ENCODE measurements around the gene CLN5. TPM values are rescaled to one million over a fixed set of nuclear protein-coding genes. Genes with fewer than 3 reads are reported as not detected.

The CLN5 gene
- polyA plus RNA-seq, 1 donor (not counting 4 experiments of a cell fraction or from before 2014, with no cell fraction given) = 32.4 TPM

DNA sequence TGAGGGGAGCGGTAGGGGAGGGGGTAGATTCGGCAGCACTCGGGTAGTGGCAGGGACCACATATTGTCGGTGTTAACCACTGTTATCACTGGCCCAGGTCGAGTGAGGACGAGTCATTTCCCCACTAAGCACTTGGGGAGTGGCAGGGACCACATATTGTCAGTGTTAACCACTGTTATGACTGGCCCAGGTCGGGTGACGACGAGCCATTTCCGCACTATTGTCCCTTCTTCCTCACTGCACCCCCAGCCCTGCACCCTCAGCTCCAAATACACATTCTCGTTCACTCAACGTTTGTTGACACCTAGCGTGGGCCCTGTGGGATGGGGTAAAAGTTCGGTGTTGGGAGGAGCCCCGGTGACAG, 467 bp upstream of the CLN5 start:
- Histone ChIP-seq H4K20me1 (ENCODE audit: control insufficient read depth, extremely low read depth, insufficient read depth, low read length) (no peaks in the 10 kb centered on the region), H3K4me3 (ENCODE audit: control insufficient read depth in 2 of 3, extremely low read depth in 1 of 3, insufficient read depth in 2 of 3, low read depth in 1 of 3, low read length in 3 of 3) (peak overlapping the region; percentile 79 to 96 (median 95)), H3K4me1 (ENCODE audit: control insufficient read depth, extremely low read depth, insufficient read depth, low read length) (peaks cover 26% of the 10 kb centered on the region), H3K4me2 (ENCODE audit: control insufficient read depth, extremely low read depth, insufficient read depth, low read depth, low read length) (peak overlapping the region; percentile 99), H2AFZ (ENCODE audit: control insufficient read depth, low read length) (peak overlapping the region; percentile 93), H3K9me3 (ENCODE audit: control insufficient read depth, low read depth, low read length) (no peaks in the 10 kb centered on the region), H3K27me3 (ENCODE audit: control insufficient read depth, extremely low read depth, insufficient read depth, low read length) (no peaks in the 10 kb centered on the region), H3K36me3 (ENCODE audit: control insufficient read depth in 2 of 2, extremely low read depth in 1 of 2, insufficient read depth in 2 of 2, low read length in 2 of 2) (no peaks in the 10 kb centered on the region), H3K9ac (ENCODE audit: control insufficient read depth, extremely low read depth, insufficient read depth, low read length) (peak overlapping the region; percentile 97), H3K27ac (ENCODE audit: control insufficient read depth, insufficient read depth, low read length) (peak overlapping the region; percentile 88), H3K9me1 (ENCODE audit: control insufficient read depth, extremely low read depth, insufficient read depth, low read length) (no peaks in the 10 kb centered on the region), H3K79me2 (ENCODE audit: control insufficient read depth, insufficient read depth, low read length) (peaks cover 25% of the 10 kb centered on the region)
- DNase-seq (ENCODE audit: low read depth, low spot score) (no peak), FAIRE-seq (no peak)
- no peak for TF ChIP-seq EZH2 (IDR thresholded peaks at IDR 0.05; ENCODE audit: low read length)
- TF ChIP-seq, protein P1, sequence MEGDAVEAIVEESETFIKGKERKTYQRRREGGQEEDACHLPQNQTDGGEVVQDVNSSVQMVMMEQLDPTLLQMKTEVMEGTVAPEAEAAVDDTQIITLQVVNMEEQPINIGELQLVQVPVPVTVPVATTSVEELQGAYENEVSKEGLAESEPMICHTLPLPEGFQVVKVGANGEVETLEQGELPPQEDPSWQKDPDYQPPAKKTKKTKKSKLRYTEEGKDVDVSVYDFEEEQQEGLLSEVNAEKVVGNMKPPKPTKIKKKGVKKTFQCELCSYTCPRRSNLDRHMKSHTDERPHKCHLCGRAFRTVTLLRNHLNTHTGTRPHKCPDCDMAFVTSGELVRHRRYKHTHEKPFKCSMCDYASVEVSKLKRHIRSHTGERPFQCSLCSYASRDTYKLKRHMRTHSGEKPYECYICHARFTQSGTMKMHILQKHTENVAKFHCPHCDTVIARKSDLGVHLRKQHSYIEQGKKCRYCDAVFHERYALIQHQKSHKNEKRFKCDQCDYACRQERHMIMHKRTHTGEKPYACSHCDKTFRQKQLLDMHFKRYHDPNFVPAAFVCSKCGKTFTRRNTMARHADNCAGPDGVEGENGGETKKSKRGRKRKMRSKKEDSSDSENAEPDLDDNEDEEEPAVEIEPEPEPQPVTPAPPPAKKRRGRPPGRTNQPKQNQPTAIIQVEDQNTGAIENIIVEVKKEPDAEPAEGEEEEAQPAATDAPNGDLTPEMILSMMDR (optimal IDR thresholded peaks at IDR 0.05 in 1 of 3, IDR thresholded peaks at IDR 0.05 in 1 of 3, conservative IDR thresholded peaks at IDR 0.05 in 1 of 3; ENCODE audit: extremely low read depth in 1 of 3, insufficient read depth in 2 of 3, low read length in 3 of 3) = no peak
- dilution Hi-C loops (cut with MboI; ENCODE audit: extremely low pct_ligation_motif_present, low sequenced_read_pairs) = no loop called here

- no peaks in the 10 kb centered on the region for H3K9me1 ChIP-seq (ENCODE audit: control insufficient read depth, extremely low read depth, insufficient read depth, low read length)
- DNase-seq (ENCODE audit: low read depth, low spot score) (no peak), FAIRE-seq (no peak)
- peak overlapping the region; percentile 97 for H3K9ac ChIP-seq (ENCODE audit: control insufficient read depth, extremely low read depth, insufficient read depth, low read length)
- no peaks in the 10 kb centered on the region for H3K9me3 ChIP-seq (ENCODE audit: control insufficient read depth, low read depth, low read length)
- peak overlapping the region; percentile 88 for H2AFZ ChIP-seq (ENCODE audit: control insufficient read depth, low read length)
- TF ChIP-seq, protein P1 (optimal IDR thresholded peaks at IDR 0.05 in 1 of 3, IDR thresholded peaks at IDR 0.05 in 1 of 3, conservative IDR thresholded peaks at IDR 0.05 in 1 of 3; ENCODE audit: extremely low read depth in 1 of 3, insufficient read depth in 2 of 3, low read length in 3 of 3) = no peak
- TF ChIP-seq EZH2 (IDR thresholded peaks at IDR 0.05; ENCODE audit: low read length) = no peak
- H3K36me3 ChIP-seq (ENCODE audit: control insufficient read depth in 2 of 2, extremely low read depth in 1 of 2, insufficient read depth in 2 of 2, low read length in 2 of 2) = no peaks in the 10 kb centered on the region
- H4K20me1 ChIP-seq (ENCODE audit: control insufficient read depth, extremely low read depth, insufficient read depth, low read length) = no peaks in the 10 kb centered on the region
- peak overlapping the region; percentile 88 for H3K27ac ChIP-seq (ENCODE audit: control insufficient read depth, insufficient read depth, low read length)
- peak overlapping the region; percentile 79 to 96 (median 95) for H3K4me3 ChIP-seq (ENCODE audit: control insufficient read depth in 2 of 3, extremely low read depth in 1 of 3, insufficient read depth in 2 of 3, low read depth in 1 of 3, low read length in 3 of 3)
- peaks cover 25% of the 10 kb centered on the region for H3K79me2 ChIP-seq (ENCODE audit: control insufficient read depth, insufficient read depth, low read length)
- peaks cover 26% of the 10 kb centered on the region for H3K4me1 ChIP-seq (ENCODE audit: control insufficient read depth, extremely low read depth, insufficient read depth, low read length)
- no peaks in the 10 kb centered on the region for H3K27me3 ChIP-seq (ENCODE audit: control insufficient read depth, extremely low read depth, insufficient read depth, low read length)
- dilution Hi-C loops (cut with MboI; ENCODE audit: extremely low pct_ligation_motif_present, low sequenced_read_pairs) = no loop called here
- peak overlapping the region; percentile 99 for H3K4me2 ChIP-seq (ENCODE audit: control insufficient read depth, extremely low read depth, insufficient read depth, low read depth, low read length)
Measured at GRCh38 chr13:76992548-76993001, 694 bp downstream of the CLN5 start.

All from keratinocyte (primary cell).